ENCODE measurements around the gene RFXANK.
"Not testable (repeated sequence)": the region's sequence is repeated elsewhere in the genome, so short reads cannot be mapped to it uniquely, and the experiment has no call there.

Gene RFXANK

DNA sequence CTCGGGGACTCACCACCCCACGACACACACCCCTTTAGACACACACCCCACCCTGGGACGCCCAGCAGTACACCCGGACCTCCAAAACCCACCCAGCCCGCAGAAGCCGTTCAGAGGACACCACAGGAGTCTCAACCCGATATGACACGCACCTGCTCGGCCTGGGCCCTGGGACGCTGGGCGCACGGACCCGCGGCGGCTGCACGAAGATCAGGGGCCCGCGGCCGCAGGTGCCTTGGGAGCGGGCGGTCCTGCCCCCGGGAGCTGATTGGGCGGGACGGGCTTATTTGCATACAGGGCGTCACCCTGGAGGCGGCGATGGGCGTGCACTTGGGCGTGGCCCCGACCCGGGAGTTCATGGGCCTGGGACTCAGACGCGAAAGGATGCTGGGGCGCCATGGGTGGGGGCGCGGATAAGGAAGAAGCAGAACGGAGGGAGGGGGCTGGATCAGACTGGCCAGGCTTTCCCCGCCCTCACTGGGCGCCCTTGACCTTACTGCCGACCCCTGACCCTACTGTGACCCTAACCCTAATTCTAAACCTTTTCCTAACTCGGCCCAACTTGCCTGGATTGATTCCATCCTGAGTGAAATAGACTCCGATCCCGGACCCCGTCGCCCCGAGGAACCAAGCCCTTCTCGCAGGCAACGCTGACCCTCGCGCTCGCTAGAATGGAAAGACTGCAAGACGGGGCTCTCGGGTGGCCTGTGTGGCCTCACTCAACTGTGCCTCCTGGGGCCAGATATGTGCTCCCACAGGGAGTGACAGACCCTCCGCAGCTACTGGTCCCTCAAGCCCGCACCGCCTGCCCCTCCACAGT, 21.8 kb upstream of the RFXANK start, which contains the start of gene MEF2B:
TSS of gene MEF2B (minus strand) at position 211 of the 820 bp plus-strand sequence. CDS start 19,528 bp downstream, outside the sequence.
- DNase-seq = peak; percentile 67

DNA sequence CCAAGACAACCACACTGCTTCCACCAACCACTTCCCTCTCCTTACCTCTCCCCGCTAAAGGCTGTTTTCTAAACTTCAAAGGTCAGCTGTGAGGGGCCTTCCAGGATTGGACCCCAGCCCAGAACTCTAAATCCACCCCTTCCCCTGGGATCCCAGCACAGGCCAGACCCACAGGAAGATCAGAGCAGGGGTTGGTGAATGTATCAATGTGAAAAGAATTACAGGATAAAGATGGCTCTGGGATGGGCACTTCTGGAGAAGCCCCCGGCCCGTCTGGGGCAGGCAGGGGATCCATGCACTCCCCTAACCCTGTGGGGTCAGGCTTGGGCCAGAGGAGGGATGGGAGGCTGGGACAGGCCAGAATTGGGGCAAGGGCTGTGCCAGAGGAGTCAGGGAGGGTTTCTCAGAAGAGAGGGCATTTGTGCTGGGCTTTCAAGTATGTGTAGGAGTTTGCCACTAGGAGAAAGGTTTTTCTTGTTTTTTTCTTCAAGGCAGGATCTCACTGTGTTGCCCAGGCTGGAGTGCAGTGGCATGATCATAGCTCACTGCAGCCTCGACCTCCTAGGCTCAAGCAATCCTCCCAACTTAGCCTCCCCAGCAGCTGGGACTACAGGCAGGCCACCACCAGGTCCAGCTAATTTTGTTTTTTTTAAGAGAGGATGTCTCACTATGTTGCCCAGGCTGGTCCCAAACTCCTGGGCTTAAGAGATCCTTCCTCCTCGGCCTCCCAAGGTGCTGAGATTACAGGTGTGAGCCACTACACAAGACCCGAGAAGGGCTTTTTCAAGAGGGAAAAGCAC, 21.0 kb upstream of the RFXANK start:
- DNase-seq = no peak

DNA sequence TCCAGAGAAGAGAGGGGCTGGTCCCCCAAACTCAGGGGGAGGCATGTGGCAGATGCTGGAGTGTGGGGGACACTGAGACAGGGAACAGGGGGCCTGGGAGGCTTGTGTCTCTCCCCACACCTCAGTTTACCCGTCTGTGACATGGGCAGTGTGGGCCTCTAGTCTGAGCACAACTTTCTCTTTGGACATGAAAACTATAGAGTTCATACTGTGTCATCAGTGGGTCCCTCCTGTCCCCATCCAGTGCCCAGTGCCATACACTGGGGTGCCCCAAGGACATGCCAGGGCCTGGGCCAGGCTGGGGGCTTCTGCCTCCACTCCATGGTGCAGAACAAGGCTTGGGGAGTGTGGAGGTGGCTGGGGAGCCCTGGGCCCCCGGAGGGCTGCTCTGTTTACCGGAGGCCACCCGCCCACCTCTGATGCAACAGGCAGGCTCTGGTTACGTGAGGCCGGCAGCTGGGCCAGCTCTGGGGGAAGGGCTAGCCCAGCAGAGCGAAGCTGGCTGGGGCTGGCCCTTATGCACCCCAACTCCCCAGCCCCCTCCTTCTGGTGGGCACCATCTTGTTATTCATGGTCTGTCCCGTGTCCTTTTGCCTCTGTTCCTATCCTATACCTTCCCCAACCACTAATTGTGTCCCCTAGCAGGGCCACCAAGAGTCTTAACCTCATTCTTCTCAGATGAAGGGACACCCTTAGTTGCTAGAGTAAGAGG, 20.1 kb upstream of the RFXANK start:
- DNase-seq = no peak

DNA sequence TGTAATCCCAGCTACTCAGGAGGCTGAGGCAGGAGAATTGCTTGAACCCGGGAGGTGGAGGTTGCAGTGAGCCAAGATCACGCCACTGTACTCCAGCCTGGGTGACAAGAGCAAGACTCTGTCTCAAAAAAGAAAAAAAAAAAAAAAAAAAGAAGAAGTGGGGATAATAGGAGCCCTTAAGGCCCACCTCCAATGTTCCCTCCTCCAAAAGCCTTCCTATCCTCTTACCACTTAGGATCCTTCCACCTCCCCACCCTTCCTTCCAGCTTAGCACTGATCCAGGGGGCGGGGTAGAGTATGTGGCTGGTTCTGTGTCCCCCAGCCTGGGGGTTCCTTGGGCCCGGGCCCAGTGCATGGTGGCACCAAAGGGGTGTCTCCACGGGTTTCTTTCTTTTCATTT, 18.8 kb upstream of the RFXANK start:
- DNase-seq = not testable (repeated sequence)

DNA sequence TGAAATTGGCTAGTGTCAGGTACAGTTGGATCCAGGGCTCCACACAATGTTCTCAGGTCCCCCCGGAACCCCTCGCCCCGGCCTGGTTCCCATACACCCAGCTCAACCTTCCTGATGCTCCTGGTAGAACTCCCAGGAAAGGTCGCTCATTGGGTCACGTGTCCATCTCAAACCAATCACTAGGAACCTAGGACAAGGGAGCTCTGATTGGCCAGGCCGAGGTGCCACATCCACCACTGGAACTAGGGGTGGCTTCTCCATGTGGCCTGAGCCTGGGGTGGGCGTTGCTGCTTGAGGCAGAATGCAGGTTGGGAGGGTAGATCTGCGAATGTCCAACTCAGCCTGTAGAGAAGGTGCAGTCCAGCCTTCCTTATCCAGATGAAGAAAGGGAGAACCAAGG, 15.1 kb upstream of the RFXANK start:
- DNase-seq = no peak

DNA sequence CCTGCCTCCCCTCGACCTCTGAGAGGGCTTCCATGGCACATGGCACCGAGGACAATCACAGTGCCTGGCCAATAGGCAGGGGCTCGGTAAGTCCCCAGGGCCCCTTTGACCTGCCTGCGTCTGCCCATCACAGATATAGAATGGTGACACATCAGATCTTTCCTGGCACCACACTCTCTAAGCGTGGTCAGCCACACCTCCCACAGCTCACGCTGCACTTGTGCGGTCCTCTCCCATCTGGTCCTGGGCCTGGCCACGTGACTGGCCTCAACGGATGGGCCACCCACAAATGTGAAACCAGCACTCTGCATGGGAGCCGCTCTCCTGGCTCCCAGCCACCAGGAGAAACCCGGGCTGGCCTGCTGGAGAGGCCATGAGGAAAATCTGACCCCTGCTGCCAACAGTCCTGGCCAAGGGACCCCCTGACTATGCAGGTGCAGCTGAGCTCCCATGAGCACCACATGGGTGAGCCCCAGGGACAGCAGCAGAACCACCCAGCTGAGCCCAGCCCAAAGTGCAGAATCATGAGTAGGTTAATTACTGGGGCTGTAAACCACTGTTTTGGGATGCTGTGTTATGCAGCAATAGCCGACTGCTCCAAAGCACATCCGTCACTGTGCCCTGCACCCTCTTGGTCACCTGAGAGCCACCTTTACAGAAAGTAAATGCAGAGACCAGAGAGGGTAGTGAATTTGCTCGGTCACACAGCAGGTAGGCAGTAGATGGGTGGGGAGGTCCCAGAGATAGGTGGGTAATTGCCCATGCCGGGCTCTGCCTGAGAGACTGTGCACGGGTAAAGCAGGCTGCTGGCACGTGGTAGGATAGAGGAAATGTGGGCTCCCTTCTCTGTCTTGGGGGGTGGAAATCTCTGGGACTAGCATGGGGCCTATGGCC, 12.3 kb upstream of the RFXANK start:
- DNase-seq = no peak

DNA sequence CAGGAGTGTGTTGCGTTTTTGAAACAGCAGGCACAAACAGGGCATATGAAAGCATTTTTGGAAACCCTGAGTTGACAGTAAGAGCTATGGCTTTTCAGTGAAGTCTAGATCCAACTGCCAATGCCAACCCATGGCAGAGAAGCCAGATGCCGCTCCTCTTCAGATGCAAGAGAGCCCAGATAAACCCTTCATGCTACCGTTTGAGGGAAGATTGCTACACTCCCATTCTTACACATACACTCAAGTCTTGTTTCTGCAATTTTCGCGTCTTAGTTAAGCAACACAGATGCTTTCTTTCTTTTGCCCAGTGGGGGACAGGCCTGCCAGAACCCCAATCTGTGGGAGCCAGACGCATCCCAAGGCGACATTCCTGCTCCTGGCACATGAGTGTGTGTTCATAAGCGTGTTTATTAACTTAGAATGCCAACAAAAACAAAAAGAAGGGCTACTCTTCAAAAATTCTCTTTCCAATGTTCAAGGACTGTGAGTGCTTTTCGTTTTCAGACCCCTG, 10.5 kb upstream of the RFXANK start:
- DNase-seq = no peak

DNA sequence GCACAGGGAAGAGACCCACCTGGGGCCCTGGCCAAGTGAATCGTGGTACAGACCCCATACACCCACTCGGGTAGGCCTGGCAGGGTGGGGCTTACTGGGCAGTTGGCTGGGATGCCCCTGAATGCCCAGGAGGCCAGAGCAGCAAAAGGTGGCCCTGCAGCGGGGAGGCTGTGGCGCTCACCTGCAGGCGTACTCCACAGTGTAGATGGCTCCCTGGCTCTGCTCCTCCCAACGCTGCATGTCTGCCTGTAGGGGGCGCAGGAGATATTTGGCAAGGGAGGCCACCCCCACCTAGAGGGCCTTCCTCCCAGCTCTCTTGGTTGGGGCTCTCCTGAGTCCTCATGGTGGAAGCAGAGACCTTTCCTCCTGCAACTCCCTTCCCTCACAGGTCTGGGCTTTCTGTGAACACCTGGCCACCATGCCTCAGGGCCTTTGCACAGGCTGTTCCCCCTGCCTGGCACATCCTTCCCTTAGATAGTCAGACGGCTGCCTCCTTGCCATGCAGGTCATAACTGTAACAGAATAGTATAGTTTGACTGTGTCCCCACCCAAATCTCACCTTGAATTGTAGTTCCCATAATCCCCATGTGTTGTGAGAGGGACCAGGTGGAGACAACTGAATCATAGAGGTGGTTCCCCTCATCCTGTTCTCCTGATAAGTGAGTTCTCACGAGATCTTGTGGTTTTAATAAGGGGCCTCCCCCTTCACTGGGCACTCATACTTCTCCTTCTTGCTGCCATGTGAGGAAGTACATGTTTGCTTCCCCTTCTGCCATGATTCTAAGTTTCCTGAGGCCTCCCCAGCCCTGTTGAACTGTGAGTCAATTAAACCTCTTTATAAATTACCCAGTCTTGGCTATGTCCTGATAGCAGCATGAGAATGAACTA, 6.0 kb upstream of the RFXANK start:
- DNase-seq = no peak

DNA sequence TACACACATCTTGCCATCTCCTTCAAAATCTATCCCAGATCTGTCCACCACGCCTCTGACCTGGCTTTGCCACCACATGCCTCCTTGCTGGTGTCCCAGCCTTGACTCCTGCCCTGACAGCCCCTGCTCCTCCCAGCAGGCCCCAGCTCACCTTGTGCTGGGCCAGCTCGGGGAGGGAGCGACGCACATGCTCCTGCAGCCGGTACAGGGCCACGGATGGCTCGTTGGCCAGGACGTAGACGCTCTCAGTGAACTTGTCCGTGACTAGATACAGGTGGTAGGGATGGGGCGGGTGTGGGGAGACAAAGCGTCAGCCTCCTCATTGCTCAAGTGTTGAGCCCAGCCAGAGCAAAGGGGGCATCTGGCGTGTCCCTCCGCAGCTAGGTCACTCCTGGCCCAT, 5.3 kb upstream of the RFXANK start:
- DNase-seq = no peak

DNA sequence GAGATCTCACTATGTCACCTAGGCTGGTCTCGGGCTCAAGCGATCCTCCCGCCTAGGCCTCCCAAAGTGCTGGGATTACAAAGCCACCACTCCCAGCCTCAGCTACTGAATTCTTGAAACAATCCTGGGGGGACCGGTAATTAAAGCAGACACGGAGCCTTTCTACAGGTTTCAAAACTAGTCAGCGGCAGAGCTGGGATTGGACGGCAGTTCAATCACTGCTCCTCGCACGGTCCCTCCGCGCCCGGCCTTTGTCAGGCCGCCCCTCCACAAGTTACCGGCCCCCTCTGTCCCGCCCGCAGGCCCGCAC, 335 bp upstream of the RFXANK start:
- no peak for DNase-seq

DNA sequence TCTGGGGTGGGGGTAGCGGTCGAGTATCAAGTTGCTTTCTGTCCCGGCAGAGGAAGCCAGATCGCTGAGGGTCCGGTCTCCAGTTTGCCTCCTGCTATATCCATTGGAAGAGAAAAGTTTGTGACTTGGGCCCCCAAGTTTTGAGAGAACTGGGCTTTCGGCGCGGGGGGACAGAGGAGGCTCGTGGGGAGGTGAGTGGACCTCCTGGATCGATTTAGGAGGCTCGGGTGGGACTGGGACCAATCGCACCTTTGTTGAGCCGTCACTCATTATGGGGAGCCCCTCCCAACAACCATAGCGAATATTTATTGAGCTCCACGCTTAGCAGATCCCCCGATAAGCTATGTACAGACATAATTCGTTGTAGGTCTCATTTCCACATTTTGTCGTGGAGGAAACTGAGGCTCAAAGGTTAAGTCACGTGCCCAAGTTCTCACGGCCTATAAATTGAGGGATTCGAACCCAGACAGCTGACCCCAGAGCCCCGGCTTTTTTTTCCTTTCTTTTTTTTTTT, 909 bp downstream of the RFXANK start:
- no peak for DNase-seq

DNA sequence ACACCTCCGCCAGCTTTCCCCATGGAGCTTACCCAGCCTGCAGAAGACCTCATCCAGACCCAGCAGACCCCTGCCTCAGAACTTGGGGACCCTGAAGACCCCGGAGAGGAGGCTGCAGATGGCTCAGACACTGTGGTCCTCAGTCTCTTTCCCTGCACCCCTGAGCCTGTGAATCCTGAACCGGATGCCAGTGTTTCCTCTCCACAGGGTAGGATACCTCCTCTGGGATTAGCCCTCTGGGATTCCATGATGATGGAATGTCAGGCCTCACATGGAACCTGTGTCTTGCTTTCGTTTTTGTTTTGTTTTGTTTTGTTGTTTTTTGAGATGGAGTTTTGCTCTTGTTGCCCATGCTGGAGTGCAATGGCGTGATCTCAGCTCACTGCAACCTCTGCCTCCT, 1.9 kb downstream of the RFXANK start:
- DNase-seq = no peak

DNA sequence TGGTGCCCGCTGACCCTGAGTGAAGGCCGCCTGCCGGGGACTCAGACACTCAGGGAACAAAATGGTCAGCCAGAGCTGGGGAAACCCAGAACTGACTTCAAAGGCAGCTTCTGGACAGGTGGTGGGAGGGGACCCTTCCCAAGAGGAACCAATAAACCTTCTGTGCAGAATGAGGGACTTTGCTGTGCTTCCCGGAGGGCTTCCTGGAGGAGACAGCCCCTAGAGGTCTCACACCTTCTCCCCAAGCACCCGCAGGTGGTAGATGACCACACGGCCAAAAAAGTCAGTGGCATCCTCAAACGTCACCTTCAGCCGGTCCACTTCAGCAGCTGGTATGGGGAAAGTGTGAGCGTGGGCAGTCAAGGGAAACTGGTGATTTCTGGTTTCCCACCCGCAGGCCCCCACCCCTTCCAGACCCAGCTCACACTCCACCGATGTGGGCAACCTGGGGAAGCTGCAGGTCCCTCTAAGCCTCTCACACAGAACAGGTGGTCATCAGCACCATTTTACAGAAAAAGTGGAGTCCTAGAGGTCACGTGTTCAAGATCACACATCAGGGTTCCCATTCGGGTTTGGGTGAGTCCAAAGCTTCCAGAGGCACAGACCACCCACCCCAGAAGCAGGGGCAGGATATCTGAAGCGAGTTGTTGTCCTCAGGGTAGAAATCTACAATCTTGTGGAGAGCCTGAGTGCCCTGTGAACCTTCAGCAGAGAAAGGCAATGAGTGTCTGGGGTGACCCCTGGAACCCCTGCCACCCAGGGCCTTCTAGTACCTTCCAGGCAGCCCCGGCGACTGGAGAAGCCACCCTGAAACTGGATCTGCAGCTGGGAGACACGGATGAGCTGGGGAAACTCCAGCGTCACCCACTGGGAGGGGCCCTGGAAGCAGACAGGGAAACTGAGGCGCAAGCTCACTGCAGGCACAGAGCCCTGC, 9.9 kb downstream of the RFXANK start:
- no peak for DNase-seq

DNA sequence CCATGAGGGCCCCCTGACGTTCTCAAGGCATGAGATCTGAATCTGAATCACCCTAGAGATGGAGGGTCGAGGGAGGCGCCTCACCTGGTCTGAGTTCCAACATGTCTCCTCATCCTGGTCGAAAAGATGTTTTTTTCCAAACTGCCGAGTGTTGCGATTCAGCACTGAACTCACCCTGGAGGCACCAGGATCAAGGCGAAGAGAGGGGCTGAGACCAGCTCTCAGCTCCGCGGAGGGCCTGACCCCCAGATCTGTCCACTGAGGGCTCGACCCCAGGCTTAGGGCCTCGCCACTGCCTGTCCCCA, 10.6 kb downstream of the RFXANK start:
- no peak for DNase-seq

DNA sequence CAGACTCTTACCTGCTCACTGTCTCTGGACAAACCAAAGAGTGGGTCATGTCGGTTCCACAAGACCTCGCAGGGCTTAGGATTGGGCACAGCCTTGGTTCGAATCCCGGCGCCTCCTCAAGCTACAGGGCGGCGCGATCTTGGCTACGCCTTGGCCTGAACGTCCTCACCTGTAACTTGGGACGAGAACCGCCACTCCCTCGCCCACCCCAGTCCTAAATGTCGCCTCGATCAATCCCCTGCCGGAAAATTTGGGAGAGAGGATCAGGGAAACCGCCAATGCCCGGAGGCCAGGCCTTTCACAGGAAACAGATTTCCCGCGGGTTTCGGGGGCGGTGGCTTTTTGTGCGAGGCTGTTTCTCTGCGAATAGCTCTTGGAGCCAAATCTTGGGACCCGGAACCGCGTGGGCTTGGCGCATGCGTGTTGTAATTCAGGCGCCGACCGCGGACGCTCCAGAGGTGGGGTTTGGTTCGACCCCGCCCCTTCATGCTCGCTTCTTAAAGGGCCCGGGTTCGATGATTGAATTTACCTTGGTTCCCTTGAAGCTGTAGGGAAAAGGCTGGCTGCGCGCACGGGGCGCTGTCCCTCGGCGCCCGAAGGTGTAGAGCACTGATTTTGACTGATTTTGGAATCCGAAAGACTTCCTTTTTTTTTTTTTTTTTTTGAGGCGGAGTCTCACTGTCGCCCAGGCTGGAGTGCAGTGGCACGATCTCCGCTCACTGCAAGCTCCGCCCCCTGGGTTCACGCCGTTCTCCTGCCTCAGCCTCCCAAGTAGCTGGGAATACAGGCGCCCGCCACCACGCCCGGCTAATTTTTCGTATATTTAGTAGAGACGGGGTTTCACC, 11.2 kb downstream of the RFXANK start, which contains the start of gene NR2C2AP:
TSS of gene NR2C2AP (minus strand) at position 403 of the 845 bp plus-strand sequence. CDS start at position 49, 354 bp downstream.
- peak; percentile 85 for DNase-seq

DNA sequence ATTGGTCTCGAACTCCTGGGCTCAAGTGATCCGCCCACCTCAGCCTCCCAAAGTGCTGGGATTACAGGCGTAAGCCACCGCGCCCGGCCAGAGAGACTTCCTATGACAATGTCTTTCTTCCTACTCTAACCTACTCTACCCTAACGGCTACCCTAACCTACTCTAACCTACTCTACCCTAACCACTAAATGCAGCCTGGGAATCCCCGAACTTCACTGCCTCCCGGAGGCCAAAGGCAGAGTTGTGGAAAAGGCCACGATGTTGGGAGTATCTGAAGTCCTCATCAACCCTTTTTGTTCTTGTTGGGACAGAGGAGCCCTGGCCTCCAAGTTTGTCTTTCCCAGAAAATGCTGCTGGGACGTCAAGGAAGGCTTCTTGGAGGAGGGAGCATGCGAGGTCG, 12.1 kb downstream of the RFXANK start:
- no peak for DNase-seq

DNA sequence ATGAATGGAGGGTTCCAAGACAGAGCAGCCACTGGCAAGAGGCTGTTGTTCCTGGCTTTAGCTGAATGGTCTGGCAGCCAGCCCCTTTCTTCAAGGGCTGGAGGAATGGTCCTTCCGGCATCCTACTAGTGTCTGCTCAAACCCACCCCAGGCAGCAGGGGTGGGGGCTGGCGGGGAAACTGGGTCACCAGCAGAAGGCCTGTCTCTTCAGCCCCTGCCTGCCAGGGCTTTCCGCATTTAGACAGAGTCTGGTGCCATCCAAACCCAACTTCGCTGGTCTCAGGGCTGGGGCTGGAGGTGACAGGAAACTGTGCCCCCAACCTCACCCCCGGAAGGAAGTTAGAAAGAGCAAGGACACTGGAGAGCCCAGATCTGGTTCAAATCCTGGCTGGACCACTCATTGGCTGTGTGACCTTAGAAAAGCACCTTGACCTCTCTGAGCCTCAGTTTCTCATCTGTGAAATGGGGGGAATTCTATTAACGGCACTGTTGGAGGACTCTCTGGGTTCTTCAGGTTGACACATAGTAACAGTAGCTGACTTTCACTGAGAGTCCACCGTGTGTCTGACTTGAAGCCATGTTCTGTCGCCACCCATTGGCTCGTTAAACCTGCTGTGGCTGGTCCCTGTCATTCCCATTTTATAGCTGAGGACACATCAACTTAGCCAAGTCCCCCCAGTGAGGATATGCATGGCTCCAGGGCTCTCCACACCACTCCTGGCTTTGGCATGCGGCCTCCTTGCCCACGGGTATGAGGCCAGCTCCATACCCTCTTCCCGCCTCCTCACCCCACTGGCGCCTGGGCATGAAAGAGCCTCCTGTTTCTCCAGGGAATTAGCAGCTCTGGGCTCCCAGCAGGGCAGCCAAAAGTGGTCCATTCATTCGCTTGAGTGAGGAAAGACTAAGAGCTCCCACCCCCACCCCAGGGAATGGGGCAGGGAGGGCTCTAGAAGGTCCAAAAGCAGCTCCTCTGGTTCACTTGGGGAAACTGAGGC, 13.7 kb downstream of the RFXANK start:
- no peak for DNase-seq

DNA sequence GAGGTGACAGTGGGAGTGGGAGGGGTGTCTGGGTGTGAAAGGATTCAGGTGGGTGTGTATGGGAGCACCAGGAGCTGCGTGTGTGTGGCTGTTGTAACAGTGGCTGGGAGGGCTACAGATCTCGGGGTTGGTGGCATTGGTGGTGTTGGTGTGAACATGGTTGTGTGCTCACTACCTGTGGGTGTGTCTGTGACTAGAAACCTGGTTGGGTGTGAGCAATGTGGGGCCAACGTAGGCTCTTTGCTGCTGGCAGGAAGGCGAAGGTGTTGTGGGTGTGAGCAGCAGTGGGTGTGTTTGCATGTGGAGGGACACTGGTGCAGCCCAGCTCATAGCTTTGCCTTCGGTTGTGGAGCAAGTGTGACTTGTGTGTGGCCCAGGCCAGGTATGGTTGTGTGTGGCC, 14.9 kb downstream of the RFXANK start:
- no peak for DNase-seq

Data from NCI-H1048 (cell line).